HG03045 (cell line): ENCODE data around the gene SMIM36.
"Not testable (repeated sequence)": the region's sequence is repeated elsewhere in the genome, so short reads cannot be mapped to it uniquely, and the experiment has no call there.

ENCODE experiments used
- ATAC-seq: cut with Tn5 transposase; IDR thresholded peaks from one replicate; pipeline ENCODE4 v1.9.1; 2021; ENCODE audit warnings: mild to moderate bottlenecking, moderate library complexity; ENCODE audit not compliant: unreplicated experiment

SMIM36 gene

DNA sequence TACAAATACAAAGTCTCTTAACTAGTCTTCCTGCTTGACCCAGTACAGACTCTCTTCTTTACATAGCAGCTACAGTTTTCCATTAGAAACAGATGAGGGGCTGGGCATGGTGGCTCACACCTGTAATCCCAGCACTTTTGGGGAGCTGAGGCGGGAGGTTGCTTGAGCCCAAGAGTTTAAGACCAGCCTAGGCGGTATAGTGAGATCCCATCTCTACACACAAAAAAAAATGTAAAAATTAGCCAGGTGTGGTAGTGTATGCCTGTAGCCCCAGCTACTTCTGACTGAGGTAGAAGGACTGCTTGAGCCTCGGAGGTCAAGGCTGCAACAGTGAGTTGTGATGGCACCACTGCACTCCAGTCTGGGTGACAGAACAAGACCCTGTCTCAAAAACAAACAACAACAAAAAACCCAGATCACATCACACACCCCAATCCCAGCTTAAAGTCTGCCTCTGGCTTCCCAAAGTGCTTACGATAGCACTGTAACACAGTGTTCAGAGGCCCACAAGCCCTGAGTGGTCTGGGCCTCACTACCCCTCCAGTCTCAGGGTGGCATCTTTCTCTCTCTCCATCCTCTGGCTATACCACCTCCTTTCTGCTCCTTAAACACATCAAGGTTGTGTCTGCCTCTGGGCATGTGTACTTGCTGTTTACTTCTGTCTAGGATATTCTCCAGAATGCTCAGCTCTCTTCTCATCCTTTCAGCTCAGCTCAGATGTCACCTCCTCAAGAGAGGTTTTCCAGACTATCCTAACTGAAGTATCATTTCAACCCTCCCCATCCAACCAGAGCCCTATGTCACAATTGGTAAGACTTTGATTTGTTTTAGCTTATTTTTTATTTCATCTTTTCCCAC is 93.6 kb downstream of the SMIM36 start:
- no peak for ATAC-seq

DNA sequence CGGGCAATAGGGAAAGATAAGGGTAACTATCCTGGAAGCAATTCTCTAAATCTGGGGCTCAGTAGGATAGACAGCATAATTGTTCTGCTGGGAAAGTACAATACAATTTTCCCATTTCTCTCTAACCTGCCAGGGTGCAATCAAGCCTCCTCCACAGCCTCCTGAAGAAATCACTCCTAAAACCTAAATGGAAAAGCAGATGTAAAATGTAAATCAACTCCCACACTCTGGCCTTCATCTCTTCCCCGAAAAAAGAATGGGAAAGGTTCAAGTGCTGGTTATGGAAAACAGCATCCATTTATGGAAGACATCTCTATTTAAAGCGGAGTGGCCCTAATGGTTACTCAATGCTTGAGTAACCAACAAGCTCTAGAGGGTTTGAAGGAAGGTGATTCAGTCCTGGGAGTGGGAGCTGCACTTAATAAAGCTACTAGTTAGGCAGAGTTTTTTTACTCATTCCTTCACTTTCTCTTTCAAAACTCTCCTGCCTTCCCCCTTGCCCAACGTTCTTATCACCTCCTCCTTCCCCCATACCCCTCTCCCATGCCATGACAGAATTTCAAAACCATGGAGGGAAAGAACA is 94.7 kb downstream of the SMIM36 start:
- ATAC-seq, result no peak

DNA sequence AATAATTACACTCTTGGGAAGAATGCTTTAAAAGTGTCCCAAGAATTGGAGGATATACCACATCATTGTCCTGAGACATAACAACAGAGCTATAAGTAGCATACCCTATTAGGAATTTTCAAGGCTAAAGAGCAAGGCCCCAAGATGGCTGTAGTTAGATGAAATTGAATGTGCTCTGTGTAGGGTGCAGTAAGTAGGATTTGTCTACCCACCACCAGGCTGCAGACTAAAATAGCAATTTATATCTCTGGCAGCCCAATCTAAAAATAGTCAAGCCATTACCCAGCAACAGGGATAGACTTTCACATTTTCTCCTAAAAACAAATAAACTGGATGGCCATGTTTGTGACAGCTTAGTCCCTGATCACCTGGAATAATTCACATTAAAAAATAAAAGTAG is 95.3 kb downstream of the SMIM36 start:
- ATAC-seq, result no peak

DNA sequence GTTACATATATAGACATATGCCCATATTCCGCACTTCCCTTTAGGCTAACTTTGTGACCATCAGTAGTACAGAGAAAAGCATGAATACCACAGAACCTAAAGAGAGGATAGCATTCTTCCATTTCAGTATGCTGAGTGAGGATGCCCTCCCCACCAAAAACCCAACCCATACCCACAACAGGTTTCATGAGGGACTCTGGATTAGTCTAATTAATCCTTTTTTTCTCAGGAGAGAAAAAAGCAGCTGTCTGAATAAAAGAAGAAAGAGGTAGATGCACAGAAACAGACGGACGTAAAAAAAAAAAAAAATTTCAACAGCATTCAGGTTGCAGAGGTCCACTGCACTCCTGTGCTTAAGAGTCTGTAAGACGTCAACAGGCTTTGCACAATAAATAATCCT is 96.3 kb downstream of the SMIM36 start:
- ATAC-seq, result no peak

DNA sequence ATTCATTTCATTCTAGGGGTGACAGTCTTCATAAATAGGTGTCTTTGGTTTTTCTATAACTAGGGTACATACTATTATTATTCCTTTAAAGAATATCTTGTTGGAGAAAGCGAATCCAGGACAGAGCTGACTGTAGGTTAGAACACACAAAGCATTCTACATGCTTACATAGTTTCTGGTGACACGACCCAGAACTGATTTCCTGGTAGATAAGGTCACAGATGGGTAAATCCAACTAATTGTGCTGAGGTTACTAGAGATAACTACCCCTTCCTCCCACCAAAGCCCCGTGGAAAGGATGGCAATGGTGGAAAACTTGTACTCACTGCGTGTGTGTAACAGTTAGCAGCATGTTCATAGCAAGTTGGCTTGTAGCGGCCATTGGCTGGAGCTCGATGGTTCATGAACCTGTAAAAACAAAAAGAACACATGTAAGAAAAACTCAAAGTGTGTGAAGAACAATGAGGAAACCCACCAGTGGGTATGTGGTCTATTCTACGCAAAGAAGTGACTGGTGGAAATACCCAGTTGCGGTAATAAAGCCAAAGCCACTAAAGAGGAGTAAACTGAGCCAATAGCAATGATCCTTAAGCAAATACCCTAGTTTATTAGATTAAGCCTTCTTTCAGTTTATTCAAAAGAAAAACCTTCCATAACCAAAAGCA is 97.3 kb downstream of the SMIM36 start:
- no peak for ATAC-seq

DNA sequence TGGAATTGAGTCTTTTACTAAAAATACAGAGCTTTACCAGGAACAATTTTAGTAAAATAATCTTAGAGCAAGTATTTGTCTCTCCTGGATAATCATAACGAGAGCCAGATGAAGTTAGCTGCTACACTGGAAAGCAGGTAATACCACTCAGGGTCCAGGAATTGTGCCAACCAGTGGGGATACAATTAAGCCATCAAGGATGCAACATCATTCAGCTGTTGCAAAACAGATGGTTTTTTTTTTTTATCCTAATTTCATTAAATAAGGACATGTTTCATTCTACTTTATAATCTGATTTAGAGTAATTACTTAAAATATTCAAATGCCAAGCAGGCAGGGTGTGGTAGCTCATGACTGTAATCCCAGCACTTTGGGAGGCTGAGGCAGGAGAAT is 99.8 kb downstream of the SMIM36 start:
- no peak for ATAC-seq

DNA sequence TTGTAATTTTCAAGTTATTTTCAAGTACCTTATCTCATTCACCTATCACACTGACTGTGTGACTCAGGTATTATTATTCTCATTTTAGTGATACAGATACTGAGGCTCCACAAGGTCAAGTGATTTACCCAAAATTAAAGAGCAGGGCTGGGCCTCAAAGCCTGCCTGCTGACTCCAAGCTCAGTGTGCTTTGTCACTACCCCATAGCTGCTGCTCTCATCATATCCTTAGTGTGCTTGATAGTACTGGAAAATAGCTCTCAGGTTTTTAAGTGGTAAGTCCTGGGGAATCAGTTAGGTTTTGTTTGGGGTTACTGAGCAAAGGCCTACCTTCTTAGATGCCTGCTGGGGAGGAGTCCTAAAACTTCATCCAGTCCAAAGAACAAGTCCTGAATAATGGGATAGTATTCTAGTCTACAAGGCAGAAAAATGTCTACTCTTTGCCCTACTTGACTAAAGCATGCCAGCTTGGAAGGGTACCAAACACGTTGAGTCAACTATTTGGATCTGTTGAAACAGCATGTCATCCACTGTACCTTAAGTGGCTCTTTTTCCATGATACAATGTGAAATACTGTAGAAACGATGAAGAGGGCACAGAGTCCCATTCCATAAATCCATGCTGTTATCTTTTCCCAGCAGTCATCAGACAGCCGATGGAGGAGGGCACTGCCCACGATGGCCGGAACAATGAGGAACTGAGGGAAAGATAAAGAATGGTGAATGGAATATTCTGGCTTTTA is 100.4 kb downstream of the SMIM36 start:
- ATAC-seq, result no peak

DNA sequence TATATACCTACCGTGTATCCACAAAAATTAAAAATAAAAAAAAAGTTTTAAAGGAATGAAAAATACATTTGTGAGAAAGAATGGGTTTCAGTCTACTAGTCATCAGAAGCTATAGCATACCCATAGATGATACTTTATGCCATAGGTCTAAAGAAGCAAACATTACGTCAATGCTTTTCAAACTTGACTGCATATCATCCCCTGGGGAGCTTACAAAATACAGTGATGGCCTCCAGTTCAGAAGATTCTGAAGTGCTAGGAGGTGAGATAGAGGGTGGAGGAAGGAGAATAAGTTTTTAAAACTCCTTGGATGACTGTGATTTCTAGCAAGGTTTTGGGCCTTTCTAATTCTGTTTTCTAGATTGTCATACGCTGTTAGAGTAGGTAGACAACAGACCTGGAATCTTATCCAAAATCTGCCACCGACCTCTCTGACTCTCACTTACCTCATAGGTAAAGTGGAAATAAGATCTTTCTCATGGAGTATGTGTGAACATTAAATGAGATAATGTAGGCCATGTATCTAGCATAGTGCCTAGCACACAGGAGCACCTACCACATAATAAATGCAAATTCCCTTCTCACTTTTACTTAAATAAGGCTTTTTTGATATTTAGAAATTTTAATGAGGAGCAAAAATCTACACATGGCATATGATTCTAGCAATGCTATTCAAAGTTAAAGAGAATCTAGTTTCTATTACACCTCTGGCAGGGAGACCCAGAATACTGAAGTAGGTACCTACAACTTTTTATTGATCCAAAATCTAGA is 102.0 kb downstream of the SMIM36 start:
- ATAC-seq, result no peak

DNA sequence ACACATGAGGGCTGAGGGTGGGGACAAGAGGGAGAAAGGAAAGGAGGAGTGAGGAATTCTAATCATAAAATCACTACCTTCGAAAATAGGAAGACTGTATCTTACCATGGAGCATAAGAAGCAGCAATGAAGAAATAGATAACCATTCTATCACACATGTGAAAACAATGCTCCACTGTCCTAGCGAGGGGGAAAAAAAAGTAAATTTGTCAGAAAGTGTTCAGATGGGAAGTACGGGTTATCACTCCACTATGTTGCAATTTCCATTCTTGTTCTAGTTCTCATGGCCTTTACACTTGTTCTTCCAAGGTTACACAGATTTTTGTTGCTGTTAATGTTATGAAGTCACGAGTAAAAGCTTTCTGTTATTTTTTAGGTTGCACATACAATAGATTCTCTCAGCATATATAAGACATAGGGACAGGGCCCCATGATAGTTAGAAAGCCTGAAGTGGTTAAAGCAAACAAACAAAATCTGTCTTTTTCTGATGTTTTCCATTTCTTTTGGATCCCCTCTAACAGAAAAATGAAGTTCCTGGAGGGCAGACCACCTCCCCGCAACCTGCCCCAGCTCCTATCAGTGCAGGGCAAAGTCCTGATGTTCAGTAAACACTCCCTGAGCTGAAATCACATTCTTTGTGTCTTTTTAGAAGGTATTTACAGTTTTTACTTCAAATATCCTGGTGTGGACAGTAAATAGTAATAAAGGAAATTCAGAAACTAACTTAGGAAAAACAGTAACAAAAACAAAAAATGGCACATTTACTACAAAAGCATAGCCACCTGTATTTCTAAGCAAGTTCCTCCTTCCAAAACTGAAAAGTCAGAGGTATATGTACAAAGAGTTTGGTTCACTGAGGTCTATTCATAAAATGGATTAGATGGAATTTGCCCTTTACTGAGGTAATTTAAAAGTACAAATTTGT is 103.3 kb downstream of the SMIM36 start:
- no peak for ATAC-seq

DNA sequence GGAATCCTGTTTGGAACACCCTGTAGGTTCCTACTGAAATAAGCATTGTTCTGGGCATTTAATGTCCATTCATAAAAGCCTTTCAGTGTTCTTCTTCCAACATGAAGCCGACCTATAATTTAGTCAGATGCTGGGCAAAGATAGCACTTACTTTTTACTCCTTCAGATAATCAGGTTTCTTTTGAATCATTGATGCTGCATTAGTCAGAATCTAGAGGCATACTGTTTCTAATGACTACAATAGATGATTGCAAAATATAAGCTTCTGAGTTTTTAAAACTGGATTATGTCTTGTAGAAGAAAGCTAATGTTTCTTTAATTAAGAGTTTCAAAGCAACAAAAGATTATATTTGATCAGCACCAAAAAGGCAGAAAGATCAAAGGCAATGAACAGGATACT is 105.7 kb downstream of the SMIM36 start:
- no peak for ATAC-seq

DNA sequence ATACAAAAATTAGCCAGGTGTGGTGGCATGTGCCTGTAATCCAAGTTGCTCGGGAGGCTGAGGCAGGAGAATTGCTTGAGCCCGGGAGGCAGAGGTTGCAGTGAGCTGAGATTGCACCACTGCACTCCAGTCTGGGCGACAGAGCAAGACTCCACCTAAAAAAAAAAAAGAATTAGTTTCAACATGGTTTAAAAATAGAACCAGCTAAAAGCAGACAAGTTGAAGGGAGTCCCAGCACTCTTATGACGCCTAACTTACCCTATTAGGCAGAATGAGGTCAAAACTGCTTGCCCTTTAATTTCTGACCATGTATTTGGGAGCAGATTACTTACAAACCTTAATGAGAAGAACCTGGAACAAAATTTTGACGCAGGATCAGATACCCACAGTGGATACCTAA is 107.1 kb downstream of the SMIM36 start:
- ATAC-seq, result not testable (repeated sequence)

DNA sequence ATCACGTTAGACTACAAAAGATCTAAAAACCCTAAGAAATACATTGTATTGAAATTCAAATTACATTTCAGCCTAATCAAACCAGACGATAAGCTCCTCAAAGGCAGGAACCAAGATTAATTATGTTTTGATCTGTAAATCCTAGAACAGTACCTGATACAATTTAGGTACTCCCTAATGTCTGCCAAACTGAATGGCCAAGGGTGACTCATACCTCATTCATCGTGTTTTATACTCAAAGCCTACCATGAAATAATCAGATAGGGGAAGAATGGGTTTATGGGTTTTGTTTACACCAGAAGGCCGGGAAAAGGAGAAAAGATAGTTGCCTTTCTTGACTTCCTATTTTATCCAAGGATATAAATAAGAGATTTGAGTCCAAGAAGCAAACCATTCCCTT is 108.9 kb downstream of the SMIM36 start:
- ATAC-seq, result no peak
